GM12878 (cell line): Measurements from ENCODE around the gene FCRLA. TPM values are rescaled to one million over a fixed set of nuclear protein-coding genes. Genes with fewer than 3 reads are reported as not detected.

Source experiments
- HCFC1 ChIP-seq: fragments of 150-350 bp; IDR thresholded peaks from 2 replicates; pipeline ENCODE4 v1.6.1; 2014; ENCODE audit warnings: low read length
- IKZF2 ChIP-seq, 2 experiments: fragments of 450-650 bp; IDR thresholded peaks; 2 replicates each; pipeline ENCODE4 v1.6.1; 2017; ENCODE audit warnings: mild to moderate bottlenecking in 2 of 2, moderate library complexity in 2 of 2
- IRF4 ChIP-seq: IDR thresholded peaks from 2 replicates; pipeline ENCODE4 v1.6.1; 2011; ENCODE audit warnings: low read depth, low read length
- JUND ChIP-seq: IDR thresholded peaks from 2 replicates; pipeline ENCODE4 v1.6.1; 2012; ENCODE audit warnings: low read depth, mild to moderate bottlenecking, low read length, improper control_type of control experiment, moderate library complexity
- POLR2AphosphoS5 ChIP-seq: IDR thresholded peaks from 2 replicates; pipeline ENCODE4 v1.6.1; 2011; ENCODE audit warnings: mild to moderate bottlenecking, low read length, inconsistent platforms
- RAD21 ChIP-seq: IDR thresholded peaks from 2 replicates; pipeline ENCODE4 v1.6.1; 2011; ENCODE audit warnings: mild to moderate bottlenecking, low read depth, low read length, moderate library complexity; ENCODE audit not compliant: insufficient read depth
- RAD51 ChIP-seq: fragments of 450-650 bp; IDR thresholded peaks from 2 replicates; pipeline ENCODE4 v1.6.1; 2016; ENCODE audit warnings: moderate library complexity, mild to moderate bottlenecking, inconsistent platforms
- RB1 ChIP-seq: fragments of 450-650 bp; formaldehyde crosslinking; IDR thresholded peaks from 2 replicates; pipeline ENCODE4 v1.6.1; 2017; ENCODE audit warnings: mild to moderate bottlenecking, borderline replicate concordance
- RBBP5 ChIP-seq: fragments of 200-600 bp; sonication (generic); conservative IDR thresholded peaks from 2 replicates; pipeline ENCODE4 v1.6.1; 2016
- RUNX3 ChIP-seq: IDR thresholded peaks from 2 replicates; pipeline ENCODE4 v1.6.1; 2012; ENCODE audit warnings: low read length, inconsistent platforms
- SMC3 ChIP-seq: IDR thresholded peaks from 2 replicates; pipeline ENCODE4 v1.6.1; 2011; ENCODE audit warnings: low read length, improper control_type of control experiment, borderline replicate concordance
- SREBF1 ChIP-seq: IDR thresholded peaks from 2 replicates; pipeline ENCODE4 v1.6.1; 2012; ENCODE audit warnings: mild to moderate bottlenecking, low read length
- SUPT20H ChIP-seq: IDR thresholded peaks from 2 replicates; pipeline ENCODE4 v1.6.1; 2011; ENCODE audit warnings: low read depth, mild to moderate bottlenecking, low read length, moderate library complexity, borderline replicate concordance; ENCODE audit not compliant: control insufficient read depth
- TAF1 ChIP-seq: IDR thresholded peaks from 2 replicates; pipeline ENCODE4 v1.6.1; 2011; ENCODE audit warnings: mild to moderate bottlenecking, low read depth, low read length, borderline replicate concordance
- TBL1XR1 ChIP-seq: IDR thresholded peaks from 2 replicates; pipeline ENCODE4 v1.6.1; 2012; ENCODE audit warnings: low read depth, low read length, improper control_type of control experiment
- YBX1 ChIP-seq: fragments of 450-650 bp; IDR thresholded peaks from 2 replicates; pipeline ENCODE4 v1.6.1; 2016; ENCODE audit warnings: antibody characterized with exemption
- ZBED1 ChIP-seq: IDR thresholded peaks from 2 replicates; pipeline ENCODE4 v1.6.1; 2016; ENCODE audit warnings: borderline replicate concordance
- ZNF274 ChIP-seq: IDR thresholded peaks from one replicate; pipeline ENCODE4 v1.8.0; 2011; ENCODE audit not compliant: insufficient read length, insufficient read depth
- polyA plus RNA-seq, 11 experiments: library from polyadenylated mRNA; depleted of rRNA in 4 of 11; unstranded in 6 of 11; stranded (reverse) in 5 of 11; fragments of >200 nt; fragmentation: Nextera tagmentation in 4 of 11; fragmentation: Illumina TruSeq in 1 of 11; extraction: Ambion mirVana in 4 of 11; extraction: Trizol in 1 of 11; gene quantifications; 1 replicate in 1 of 11; 2 replicates in 10 of 11; pipeline versions ENCODE4 v1.2.1 to v1.2.3, GENCODE V29; 2011 to 2016; ENCODE audit warnings: inconsistent platforms in 2 of 11, missing spikeins in 2 of 11, low read depth in 1 of 11
- total RNA-seq, 4 experiments: library from RNA; depleted of rRNA in 3 of 4; stranded (reverse); fragments of >200 nt in 3 of 4; fragmentation: Illumina TruSeq in 1 of 4; extraction: Trizol in 1 of 4; gene quantifications; 2 replicates each; pipeline versions ENCODE4 v1.2.1 to v1.2.3, GENCODE V29; 2013 to 2021
- TF ChIP-seq, protein P1 (sequence below): IDR thresholded peaks from 2 replicates; pipeline ENCODE4 v1.6.1; 2011; ENCODE audit warnings: low read depth, mild to moderate bottlenecking, low read length, moderate library complexity, borderline replicate concordance; ENCODE audit errors: extremely low read depth
- TF ChIP-seq, protein P2 (sequence below): fragments of 450-650 bp; IDR thresholded peaks from 2 replicates; pipeline ENCODE4 v1.6.1; 2017; ENCODE audit warnings: antibody characterized with exemption, mild to moderate bottlenecking, moderate library complexity
- TF ChIP-seq, protein P3 (sequence below): IDR thresholded peaks from 2 replicates; pipeline ENCODE4 v1.6.1; 2011; ENCODE audit warnings: low read depth, low read length, improper control_type of control experiment, borderline replicate concordance
- TF ChIP-seq, protein P4 (sequence below): IDR thresholded peaks from 2 replicates; pipeline ENCODE4 v1.6.1; 2012; ENCODE audit warnings: low read length, inconsistent platforms
- TF ChIP-seq, protein P5 (sequence below): fragments of 450-650 bp; conservative IDR thresholded peaks from 2 replicates; pipeline ENCODE4 v1.6.1; 2017; ENCODE audit warnings: mild to moderate bottlenecking, moderate library complexity

The FCRLA gene
- total and polyA plus RNA-seq, 10 of the 15 experiments (the other 5 are each of a cell fraction or from before 2014, with no cell fraction given), result 130 to 714 (median 374) TPM

DNA sequence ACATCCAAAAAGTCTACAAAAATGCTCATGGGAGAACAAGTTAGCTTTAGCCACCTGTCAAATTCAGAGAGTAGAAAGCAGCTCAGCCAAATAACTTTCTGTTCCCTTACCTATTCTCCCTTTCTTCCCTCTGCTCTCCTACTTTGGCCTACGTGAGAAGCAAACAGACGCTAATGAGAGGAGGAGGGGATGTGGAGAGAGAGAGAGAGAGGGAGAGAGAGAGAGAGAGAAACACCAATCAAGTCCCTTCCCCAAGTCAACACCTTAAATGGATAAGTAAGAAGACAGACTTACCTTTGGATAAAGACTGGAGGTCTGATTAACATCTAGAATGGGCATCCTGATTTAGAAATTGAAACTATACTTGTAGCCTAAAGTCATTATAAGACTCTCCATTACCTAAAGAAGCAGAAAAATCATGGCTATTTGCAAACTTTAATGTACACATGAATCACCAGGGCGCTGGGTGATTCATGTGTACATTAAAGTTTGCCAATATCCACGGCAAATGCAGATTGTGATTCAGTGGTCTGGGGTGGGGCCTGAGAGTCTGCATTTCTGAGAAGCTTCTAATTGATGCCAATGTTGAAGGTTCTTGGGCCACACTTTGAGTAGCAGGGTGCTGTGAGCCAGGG, 29.4 kb downstream of the FCRLA start (continued):
- TF ChIP-seq HCFC1, result no peak
- TF ChIP-seq JUND, result no peak
- TF ChIP-seq, protein P1, sequence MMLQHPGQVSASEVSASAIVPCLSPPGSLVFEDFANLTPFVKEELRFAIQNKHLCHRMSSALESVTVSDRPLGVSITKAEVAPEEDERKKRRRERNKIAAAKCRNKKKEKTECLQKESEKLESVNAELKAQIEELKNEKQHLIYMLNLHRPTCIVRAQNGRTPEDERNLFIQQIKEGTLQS, result no peak
- TF ChIP-seq, protein P2, sequence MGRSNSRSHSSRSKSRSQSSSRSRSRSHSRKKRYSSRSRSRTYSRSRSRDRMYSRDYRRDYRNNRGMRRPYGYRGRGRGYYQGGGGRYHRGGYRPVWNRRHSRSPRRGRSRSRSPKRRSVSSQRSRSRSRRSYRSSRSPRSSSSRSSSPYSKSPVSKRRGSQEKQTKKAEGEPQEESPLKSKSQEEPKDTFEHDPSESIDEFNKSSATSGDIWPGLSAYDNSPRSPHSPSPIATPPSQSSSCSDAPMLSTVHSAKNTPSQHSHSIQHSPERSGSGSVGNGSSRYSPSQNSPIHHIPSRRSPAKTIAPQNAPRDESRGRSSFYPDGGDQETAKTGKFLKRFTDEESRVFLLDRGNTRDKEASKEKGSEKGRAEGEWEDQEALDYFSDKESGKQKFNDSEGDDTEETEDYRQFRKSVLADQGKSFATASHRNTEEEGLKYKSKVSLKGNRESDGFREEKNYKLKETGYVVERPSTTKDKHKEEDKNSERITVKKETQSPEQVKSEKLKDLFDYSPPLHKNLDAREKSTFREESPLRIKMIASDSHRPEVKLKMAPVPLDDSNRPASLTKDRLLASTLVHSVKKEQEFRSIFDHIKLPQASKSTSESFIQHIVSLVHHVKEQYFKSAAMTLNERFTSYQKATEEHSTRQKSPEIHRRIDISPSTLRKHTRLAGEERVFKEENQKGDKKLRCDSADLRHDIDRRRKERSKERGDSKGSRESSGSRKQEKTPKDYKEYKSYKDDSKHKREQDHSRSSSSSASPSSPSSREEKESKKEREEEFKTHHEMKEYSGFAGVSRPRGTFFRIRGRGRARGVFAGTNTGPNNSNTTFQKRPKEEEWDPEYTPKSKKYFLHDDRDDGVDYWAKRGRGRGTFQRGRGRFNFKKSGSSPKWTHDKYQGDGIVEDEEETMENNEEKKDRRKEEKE, result no peak
- no peak for TF ChIP-seq RB1
- peak in 1 of 2 experiments; percentile 25; a peak in 2 of 4 replicates for TF ChIP-seq IKZF2 (IDR thresholded peaks at IDR 0.05)
- TF ChIP-seq SMC3, result no peak
- no peak for TF ChIP-seq RBBP5
- TF ChIP-seq YBX1, result no peak
- TF ChIP-seq IRF4, result no peak
- TF ChIP-seq, protein P3, sequence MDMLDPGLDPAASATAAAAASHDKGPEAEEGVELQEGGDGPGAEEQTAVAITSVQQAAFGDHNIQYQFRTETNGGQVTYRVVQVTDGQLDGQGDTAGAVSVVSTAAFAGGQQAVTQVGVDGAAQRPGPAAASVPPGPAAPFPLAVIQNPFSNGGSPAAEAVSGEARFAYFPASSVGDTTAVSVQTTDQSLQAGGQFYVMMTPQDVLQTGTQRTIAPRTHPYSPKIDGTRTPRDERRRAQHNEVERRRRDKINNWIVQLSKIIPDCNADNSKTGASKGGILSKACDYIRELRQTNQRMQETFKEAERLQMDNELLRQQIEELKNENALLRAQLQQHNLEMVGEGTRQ, result no peak
- no peak for TF ChIP-seq SUPT20H
- no peak for TF ChIP-seq TBL1XR1
- TF ChIP-seq SREBF1, result no peak
- no peak for TF ChIP-seq RAD21
- TF ChIP-seq, protein P4, sequence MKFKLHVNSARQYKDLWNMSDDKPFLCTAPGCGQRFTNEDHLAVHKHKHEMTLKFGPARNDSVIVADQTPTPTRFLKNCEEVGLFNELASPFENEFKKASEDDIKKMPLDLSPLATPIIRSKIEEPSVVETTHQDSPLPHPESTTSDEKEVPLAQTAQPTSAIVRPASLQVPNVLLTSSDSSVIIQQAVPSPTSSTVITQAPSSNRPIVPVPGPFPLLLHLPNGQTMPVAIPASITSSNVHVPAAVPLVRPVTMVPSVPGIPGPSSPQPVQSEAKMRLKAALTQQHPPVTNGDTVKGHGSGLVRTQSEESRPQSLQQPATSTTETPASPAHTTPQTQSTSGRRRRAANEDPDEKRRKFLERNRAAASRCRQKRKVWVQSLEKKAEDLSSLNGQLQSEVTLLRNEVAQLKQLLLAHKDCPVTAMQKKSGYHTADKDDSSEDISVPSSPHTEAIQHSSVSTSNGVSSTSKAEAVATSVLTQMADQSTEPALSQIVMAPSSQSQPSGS, result 0 out of 2 replicates have a peak, but pooled peaks have one; percentile 3
- TF ChIP-seq, protein P5, sequence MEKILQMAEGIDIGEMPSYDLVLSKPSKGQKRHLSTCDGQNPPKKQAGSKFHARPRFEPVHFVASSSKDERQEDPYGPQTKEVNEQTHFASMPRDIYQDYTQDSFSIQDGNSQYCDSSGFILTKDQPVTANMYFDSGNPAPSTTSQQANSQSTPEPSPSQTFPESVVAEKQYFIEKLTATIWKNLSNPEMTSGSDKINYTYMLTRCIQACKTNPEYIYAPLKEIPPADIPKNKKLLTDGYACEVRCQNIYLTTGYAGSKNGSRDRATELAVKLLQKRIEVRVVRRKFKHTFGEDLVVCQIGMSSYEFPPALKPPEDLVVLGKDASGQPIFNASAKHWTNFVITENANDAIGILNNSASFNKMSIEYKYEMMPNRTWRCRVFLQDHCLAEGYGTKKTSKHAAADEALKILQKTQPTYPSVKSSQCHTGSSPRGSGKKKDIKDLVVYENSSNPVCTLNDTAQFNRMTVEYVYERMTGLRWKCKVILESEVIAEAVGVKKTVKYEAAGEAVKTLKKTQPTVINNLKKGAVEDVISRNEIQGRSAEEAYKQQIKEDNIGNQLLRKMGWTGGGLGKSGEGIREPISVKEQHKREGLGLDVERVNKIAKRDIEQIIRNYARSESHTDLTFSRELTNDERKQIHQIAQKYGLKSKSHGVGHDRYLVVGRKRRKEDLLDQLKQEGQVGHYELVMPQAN, result no peak
- TF ChIP-seq RUNX3, result peak; percentile 29; the same call in 1 of the 2 replicates
- no peak for TF ChIP-seq ZBED1
- TF ChIP-seq ZNF274, result no peak
- TF ChIP-seq TAF1, result no peak
- no peak for TF ChIP-seq RAD51
- no peak for TF ChIP-seq POLR2AphosphoS5
